Measurements from ENCODE around the gene RNF183.

DNA sequence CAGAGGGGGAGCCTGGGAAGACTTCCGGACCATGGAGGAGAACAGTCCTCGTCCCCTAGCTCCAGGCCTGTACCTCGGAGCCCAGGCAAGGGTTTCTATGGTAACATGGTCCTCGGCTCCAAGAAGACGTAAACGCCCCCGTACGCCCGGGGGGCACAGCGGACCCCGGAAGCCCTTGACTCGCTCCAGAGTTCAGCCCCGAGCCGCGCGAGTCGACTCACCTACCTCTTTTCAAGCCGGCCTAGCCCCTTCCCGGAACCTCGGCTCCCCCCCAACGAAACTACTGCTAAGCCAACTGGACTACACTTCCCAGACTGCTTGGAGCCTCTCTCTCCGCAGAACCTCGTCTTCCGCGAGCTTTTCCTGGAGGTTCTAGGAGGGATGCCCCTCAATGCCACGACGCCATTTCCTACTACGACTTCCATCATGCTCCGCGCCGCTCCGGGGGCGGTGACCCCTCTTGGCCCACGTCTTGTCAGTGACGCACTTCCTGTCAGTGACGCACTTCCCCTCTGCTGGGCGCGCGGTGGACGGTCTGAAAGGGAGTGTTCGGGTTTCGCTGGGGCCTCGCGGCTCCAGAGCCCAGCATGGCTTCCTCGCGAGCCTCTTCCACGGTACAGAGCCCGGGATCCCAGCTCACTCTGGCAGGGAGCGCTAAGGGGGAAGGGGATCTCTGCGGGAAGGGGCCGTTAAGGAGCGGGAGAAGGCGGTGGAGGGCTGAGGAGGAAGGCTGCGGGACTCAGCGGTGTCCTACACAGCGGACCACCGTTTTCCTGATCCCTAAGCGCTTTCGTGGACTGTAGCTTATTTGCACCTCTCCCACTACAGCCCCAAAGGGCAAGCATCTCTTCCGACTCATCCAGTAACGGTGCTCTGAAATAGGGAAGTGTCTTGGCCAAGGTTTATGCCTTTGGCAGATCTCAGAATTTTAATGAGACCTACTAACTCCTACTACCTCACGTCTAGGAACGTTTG lies 27.7 kb downstream of the RNF183 start, which contains the start of the genes CDC26 and PRPF4:
- TF ChIP-seq, protein P1, sequence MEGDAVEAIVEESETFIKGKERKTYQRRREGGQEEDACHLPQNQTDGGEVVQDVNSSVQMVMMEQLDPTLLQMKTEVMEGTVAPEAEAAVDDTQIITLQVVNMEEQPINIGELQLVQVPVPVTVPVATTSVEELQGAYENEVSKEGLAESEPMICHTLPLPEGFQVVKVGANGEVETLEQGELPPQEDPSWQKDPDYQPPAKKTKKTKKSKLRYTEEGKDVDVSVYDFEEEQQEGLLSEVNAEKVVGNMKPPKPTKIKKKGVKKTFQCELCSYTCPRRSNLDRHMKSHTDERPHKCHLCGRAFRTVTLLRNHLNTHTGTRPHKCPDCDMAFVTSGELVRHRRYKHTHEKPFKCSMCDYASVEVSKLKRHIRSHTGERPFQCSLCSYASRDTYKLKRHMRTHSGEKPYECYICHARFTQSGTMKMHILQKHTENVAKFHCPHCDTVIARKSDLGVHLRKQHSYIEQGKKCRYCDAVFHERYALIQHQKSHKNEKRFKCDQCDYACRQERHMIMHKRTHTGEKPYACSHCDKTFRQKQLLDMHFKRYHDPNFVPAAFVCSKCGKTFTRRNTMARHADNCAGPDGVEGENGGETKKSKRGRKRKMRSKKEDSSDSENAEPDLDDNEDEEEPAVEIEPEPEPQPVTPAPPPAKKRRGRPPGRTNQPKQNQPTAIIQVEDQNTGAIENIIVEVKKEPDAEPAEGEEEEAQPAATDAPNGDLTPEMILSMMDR (IDR thresholded peaks at IDR 0.05; ENCODE audit: poor library complexity, severe bottlenecking), result no peak
- no peak for TF ChIP-seq SMC3 (conservative IDR thresholded peaks at IDR 0.05; ENCODE audit: poor library complexity)

Measured in neural cell (in vitro differentiated cells).